Fibroblast of skin of abdomen (primary cell): Measurements from ENCODE around the gene ROM1. TPM values are rescaled to one million over a fixed set of nuclear protein-coding genes. Genes with fewer than 3 reads are reported as not detected.
"Not testable (repeated sequence)": the region's sequence is repeated elsewhere in the genome, so short reads cannot be mapped to it uniquely, and the experiment has no call there.

Experiments used
- DNase-seq: peaks from one replicate; pipeline ENCODE4 v3.0.0-alpha.2; 2013
- polyA plus RNA-seq, 2 experiments: library from polyadenylated mRNA; unstranded; fragments of 120-200 nt; gene quantifications; one replicate each; pipeline ENCODE4 v1.2.1, GENCODE V29; 2013; ENCODE audit not compliant: insufficient read length in 2 of 2

The ROM1 gene
- polyA plus RNA-seq (2013, experiment 1 of 2; ENCODE audit: insufficient read length): 4.5 TPM
- 4.0 TPM for polyA plus RNA-seq (2013, experiment 2 of 2; ENCODE audit: insufficient read length)

GRCh38 chr11:62612366-62613290, at the start of gene ROM1, which contains the start of gene EML3:
TSS of gene ROM1 (plus strand) at chr11:62613257. CDS start at chr11:62613282, 25 bp downstream.
TSS of gene EML3 (minus strand) at chr11:62612775. CDS start at chr11:62612457, 318 bp downstream.
- peak; percentile 79 for DNase-seq

DNA sequence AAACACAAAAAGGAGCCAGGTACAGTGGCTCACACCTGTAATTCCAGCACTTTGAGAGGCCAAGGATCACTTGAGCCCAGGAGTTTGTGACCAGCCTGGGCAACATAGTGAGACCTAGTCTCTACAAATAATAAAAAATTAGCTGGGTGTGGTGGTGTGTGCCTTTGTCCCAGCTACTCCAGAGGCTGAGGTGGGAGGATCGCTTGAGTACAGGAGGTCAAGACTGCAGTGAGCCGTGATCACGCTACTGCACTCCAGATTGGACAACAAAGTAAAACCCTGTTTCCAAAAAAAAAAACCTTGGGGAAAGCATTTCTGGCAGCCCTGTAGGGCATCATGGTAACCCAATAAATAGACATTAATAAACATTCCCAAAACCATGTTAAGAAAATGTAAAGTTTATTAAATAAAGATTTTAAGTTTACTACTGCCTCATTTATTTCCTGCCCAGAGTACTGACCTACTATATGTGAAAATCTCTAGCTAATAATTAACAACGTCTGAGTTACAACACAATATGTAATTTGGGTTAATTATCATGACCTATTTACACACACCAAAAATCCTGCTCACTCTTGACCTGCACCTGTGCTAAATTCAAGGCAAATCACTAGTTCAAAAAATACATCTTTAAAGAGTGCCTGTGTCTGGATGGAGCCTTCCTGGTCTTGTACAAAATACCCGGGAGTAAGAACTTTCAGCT, 47.8 kb upstream of the ROM1 start:
- no peak for DNase-seq

DNA sequence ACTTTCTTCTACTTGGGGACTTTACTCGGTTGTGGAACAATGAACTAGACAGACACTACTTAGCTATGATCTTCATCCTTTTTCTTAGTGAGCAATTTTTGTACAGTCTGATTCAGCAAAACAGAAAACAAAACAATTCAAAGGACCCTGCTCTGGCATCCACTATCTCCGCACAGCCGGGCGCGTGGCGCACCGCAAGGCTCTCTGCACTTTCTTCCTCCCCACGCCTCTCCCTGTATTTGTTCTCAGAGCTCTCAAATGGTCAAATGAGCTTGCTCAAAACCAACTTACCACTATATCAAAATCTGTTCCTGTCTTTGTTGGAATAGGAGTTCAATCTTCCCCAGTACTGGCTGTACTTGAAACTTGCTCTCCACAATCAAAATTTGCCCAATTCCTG, 46.8 kb upstream of the ROM1 start:
- DNase-seq: no peak

DNA sequence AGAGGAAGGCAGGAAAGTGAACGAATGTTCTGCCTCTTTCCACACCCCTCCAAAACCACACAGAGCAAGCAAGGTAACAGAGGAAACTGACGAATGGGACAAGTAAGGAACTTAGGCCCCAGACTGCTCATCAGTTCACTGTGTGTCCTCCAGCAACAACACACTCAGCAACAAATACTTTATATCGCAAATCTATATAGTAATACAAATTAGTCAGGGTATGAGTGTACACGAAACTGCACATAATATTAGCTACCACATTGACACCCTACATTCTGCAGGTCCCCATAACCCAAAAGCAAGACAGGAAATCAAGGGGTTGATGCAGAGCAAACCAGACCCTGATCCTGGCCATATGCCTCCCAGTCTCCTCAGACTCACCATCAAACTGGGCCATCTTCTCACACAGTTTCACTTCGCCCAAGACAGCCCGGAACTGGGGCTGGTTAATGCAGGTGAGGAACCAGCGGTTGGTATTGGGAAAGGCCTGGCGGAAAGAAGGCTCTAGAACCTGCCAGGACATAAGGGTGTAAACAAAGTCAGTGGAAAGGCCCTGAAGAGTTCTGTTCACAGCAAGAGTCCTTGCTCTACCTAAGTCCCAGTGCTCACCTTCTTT, 45.9 kb upstream of the ROM1 start:
- no peak for DNase-seq

GRCh38 chr11:62569611-62570010, 43.4 kb upstream of the ROM1 start:
- DNase-seq: no peak

GRCh38 chr11:62570903-62571302, 42.2 kb upstream of the ROM1 start:
- DNase-seq: not testable (repeated sequence)

DNA sequence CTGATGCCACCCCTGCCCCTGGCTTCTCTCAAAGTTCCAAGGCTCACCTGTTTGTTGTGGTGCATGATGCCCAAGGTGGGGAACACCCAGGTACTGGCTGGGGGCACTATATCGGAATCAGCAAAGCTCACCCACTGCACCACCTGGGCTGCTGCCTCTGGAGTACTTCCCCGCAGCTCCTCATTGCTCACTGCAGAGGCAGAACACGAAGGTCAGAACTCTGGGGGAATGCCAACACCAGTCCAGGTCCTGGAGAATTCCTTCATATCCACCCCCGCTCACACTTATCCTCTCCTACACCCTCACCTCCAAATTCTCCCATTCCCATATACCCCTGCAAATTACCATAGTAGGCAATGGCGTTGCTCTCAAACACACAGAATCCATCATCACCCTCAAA, 41.6 kb upstream of the ROM1 start:
- not testable (repeated sequence) for DNase-seq

DNA sequence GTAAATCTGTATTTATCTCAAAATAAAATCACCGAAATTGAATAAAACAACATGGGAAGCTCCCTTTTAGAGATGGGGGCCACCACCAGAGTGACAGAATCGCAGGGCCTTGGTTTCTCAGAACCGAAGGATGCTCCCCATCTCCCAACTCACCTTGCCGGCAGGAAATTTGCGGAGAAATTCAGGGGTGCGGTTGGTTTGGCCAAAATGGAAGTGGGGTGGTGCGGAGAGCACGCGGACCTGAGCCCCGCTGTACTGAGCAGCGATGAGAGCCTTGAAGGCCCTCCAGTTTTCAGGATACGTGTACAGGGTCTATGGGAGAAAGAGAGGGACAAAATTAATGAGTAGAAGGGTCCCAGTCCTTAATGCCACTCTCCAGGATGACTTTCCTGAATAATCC, 40.6 kb upstream of the ROM1 start:
- no peak for DNase-seq

- DNase-seq: peak; percentile 5
Observed at GRCh38 chr11:62573006-62573591, 40.0 kb upstream of the ROM1 start.

- DNase-seq: peak; percentile 100
Observed at GRCh38 chr11:62573592-62574362, 39.3 kb upstream of the ROM1 start, which contains the start of gene EEF1G. TSS of gene EEF1G (minus strand) at chr11:62573891. CDS start at chr11:62573842, 49 bp downstream.

DNA sequence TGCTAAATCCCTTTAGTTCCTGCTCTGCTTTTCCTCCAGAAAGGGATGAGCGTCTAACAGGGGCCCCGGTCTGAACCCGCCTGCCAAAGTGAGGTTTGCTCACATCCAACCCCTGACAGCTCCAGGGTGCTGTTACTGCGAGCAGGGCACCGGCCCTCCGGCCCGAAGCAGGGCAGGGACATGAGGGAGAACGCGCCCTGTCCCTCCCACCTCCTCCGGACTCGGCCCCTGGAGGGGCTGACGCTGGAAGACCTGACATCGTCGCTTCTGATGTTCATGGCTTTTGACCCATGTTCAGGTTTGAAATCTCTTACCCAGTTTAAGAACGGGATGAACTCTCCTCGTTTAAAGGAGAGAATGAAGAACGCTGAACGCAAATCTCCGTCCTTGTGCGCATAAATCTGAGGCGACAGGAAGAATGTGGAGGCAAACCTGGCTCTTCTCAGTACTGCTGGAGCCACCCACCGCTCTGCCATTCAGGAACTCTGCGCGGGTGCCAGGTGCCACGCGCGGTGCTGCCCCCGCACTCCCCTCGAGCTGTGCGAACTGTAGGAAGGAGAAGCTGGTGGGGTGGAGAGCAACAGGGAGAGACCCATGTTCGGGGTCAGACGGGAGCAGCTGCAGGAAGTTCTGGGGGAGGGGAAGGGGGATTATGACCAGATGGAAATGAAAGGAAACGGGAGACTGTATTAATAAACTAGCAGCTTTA, 38.5 kb upstream of the ROM1 start:
- peak; percentile 31 for DNase-seq

GRCh38 chr11:62575156-62575555, 37.9 kb upstream of the ROM1 start:
- DNase-seq: no peak

DNA sequence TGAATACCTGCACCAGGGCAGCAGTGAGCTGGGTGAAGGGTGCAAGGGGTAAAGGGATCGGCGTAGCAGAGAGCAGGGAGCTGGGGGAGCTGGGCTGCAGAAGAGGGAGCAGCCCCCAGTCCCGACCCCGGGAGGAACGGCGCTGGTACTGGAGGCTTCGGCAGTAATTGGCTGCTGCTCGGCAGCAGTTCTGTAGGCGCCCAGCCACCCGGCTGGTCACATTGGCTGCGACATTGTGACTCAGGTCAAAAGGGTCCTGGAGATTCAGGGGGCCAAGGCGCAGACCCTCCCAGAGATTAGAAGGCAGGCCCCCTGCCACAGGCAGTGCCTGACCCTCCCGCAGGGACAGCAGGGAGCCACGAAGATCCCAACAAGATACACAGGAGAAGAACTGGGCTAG, 37.2 kb upstream of the ROM1 start:
- DNase-seq: no peak

DNA sequence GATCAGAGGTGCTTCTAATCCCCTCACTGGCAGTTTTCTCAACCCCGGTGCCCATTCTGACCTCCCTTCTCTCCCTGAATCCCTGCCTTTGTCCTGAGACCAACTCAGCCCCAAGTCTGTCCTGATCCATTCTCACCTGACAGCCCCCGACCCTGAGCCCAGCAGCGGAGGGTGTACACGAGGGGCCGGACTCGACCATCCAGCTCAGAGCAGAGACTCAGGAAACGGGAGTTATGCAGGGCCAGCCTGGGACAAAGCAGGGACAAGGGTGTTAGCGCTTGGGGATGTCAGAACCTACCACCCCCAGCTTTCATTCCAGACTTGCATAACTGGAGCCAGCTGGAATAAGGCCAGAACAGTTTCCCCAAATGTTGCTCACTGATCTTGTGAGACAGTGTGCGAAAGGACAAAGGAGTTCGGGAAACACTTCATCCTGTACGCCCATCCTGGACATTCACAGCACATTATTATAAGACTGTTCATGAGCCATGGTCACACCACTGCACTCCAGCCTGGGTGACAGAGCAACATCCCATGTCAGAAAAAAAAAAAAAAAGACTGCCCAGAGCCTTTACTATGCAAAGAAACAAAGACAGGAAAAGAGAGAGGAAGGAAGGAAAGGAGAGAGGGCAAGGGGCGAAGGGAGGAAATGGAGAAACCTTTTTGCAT, 35.9 kb upstream of the ROM1 start:
- DNase-seq: peak; percentile 12

GRCh38 chr11:62578541-62578940, 34.5 kb upstream of the ROM1 start:
- DNase-seq: no peak

- DNase-seq: no peak
Observed at GRCh38 chr11:62579252-62579651, 33.8 kb upstream of the ROM1 start.

GRCh38 chr11:62580959-62581715, 31.9 kb upstream of the ROM1 start:
- DNase-seq: no peak

DNA sequence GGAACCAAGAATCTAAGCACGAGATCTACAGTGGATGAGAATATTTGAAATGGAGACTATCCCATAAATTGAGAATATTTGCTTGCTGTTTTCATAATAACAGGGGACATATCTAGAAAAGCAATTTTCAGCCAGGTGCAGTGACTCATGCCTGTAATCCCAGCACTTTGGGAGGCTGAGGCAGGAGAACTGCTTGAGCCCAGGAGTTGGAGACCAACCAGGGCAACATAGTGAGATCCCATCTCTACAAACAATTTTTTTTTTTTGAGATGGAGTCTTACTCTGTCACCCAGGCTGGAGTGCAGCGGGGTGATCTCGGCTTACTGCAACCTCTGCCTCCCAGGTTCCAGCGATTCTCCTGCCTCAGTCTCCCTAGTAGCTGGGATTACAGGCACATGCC, 31.3 kb upstream of the ROM1 start:
- DNase-seq: not testable (repeated sequence)

DNA sequence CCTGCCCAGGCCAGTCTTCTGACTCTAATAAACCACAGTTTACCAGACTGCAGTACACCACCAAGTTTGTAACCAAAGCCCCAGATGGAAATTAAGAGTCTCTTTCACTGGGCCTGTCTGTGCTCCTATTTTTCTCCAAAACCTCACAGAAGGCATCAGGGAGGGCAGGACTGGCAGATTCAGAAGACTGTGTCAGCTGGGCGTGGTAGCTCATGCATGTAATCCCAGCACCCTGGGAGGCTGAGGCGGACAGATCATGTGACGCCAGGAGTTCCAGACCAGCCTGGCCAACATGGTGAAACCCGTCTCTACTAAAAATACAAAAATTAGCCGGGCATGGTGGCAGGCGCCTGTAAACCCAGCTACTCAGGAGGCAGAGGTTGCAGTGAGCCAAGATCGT, 27.7 kb upstream of the ROM1 start:
- DNase-seq: not testable (repeated sequence)
